GM12872 (cell line): ENCODE data around the gene CLK1.

Experiments used
- CTCF ChIP-seq: IDR thresholded peaks from 3 replicates; pipeline ENCODE4 v1.5.1; 2011; ENCODE audit warnings: low read depth, mild to moderate bottlenecking, low read length, moderate library complexity; ENCODE audit not compliant: insufficient read depth

Gene CLK1

DNA sequence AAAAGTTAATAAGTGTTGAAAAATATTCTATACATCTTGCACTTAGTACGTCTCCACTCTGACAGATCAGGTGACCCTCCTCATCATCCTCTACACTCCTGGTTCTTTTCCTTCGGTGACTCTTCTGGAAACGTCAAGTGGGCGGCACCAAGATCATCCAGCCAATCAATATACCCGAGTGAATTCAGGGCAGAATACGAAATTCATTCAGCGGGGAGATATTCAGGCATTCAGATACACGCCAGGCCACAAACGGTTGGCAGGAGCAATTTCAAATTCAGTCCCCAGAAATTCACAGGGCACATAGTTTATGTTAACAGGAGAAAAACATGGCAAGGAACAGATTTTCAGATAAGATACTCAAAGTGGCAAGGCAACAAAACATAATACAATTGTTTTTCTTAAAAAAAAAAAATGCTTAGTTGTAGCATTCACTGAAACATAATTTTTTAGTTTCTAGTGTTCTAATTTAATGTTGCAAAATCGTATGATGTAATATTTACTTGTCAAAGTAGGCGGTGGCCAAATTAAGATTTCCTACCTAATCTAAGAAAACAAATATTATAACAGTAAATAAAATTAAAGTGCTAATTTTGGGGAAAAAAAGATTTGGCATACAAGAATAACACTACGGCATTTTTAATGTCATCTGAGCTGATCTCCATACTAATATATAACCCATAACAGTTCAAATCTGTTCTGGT, 4.2 kb downstream of the CLK1 start:
- TF ChIP-seq CTCF: no peak

DNA sequence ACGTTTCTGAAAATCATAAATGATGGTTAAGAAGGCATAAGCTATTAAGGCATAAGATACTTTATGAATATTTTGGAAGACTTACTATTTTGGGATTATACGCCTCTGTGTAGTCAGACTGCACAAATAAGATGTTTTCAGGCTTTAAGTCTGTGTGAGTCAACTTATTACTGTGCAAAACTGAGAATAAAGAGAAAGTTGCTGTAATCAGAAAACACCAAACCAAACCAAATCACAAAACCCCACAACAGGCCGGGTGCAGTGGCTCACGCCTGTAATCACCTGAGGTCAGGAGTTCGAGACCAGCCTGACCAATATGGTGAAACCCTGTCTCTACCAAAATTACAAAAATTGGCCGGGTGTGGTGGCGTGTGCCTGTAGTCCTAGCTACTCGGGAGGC, 7.7 kb downstream of the CLK1 start:
- no peak for TF ChIP-seq CTCF

- no peak for TF ChIP-seq CTCF
These were observed 11.9 kb downstream of the CLK1 start for GRCh38 chr2:200852605-200853004.

DNA sequence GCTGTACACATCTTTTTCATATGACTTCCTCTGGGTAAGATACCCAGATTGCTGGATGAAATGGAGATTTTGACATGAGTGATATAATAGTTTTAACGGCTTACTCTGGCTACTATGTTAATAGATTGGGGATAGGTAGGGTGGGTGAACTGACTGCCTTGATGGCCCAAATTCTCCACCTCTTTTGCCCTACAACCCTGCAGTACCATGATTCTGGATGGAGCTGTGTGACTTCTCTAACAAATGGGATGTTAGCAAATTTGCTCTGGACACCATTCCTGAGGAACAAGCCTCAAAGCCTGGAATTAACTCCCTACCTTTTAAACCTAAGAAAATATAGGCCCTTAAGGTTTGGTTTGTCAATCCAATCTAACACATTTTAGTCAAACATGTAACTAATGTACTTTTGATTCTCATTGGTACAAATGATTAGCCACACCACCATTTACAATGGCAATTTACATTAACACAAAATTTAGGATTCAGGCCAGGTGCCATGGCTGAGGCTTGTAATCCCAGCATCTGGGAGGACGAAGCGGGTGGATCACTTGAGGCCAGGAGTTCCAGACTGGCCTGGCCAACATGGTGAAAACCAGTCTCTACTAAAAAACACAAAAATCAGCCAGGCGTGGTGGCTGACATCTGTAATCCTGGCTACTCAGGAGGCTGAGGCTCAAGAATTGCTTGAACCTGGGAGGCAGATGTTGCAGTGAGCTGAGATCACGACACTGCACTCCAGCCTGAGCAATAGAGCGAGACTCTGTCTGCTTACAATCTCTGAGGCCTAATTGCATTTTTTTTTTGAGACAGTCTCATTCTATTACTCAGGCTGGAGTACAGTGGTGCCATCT, 12.8 kb downstream of the CLK1 start:
- TF ChIP-seq CTCF: no peak

GRCh38 chr2:200850512-200851256, 13.8 kb downstream of the CLK1 start:
- no peak for TF ChIP-seq CTCF

DNA sequence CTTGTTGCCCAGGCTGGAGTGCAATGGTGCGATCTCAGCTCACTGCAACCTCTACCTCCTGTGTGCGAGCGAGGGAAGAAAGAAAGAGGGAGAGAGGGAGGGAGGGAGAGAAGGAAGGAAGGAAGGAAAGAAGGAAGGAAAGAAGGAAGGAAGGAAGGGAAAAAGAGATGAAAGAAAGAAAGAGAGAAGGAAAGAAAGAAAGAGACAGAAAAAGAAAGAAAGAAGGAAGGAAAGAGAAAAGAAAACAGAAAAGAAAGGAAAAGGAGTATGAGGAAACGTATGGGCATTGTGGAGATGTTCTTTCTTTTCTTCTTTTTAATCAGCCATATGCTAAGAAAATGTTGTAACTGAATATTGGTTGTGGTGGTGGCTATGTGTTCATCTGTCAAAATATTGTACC, 16.5 kb downstream of the CLK1 start:
- no peak for TF ChIP-seq CTCF

DNA sequence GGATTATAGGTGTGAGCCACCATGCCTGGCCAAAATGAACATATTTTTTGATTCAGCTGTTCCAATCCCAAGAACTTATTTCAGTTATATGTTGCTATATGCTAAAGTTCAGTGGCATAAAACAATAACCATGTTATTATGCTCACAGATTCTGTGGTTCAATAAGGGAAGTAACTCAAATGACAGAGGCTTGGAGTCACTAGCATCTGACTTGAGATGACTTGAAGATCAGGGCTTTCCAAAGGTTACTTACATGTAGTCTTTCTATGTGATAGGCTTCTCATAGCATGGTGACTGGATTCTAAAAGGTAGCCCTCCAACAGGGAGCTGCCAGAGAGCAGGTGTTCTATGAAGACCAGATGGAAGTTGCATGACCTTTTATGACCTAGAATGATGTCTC, 17.2 kb downstream of the CLK1 start:
- TF ChIP-seq CTCF: no peak
